Endothelial cell of umbilical vein (primary cell): ENCODE measurements around the gene CD93. TPM values are rescaled to one million over a fixed set of nuclear protein-coding genes. Genes with fewer than 3 reads are reported as not detected.

Experiments used
- BruUV-seq: library from RNA; stranded (reverse); fragments of 400-500 nt; replicated peaks from 2 replicates; lab custom pipeline; 2021; lab: Mats Ljungman, UMichigan
- CTCF ChIA-PET: fragments of 300-600, 350-600 bp; sonication (Branson Sonifier 250); formaldehyde crosslinking; loops from one replicate; lab custom pipeline; 2021; ENCODE audit warnings: antibody characterized with exemption, inconsistent platforms; lab: Charles Lee
- POLR2A ChIA-PET: fragments of 300-600, 350-600 bp; sonication (Branson Sonifier 250); formaldehyde crosslinking; loops from one replicate; lab custom pipeline; 2021; ENCODE audit warnings: antibody characterized with exemption, inconsistent platforms; lab: Charles Lee
- DNase-seq: peaks from one replicate; pipeline ENCODE4 v3.0.0-alpha.2; 2011; ENCODE audit warnings: low read depth, low spot score
- FAIRE-seq: peaks from 2 replicates; lab custom pipeline; 2011; peaks lifted over from hg19 to GRCh38; lab: Jason Lieb, UNC
- H2AFZ ChIP-seq: 2 replicates; pipeline ENCODE4 v1.6.0; 2012; ENCODE audit warnings: low read depth, low read length, control low read depth, inconsistent platforms
- H3K27ac ChIP-seq: 2 replicates; pipeline ENCODE4 v1.5.1; 2011; ENCODE audit warnings: low read depth, mild to moderate bottlenecking, control low read depth, low read length, moderate library complexity; ENCODE audit not compliant: insufficient read depth
- H3K27me3 ChIP-seq, 2 experiments: 2 replicates each; pipeline versions ENCODE4 v1.6.0 to v1.6.1; 2011; ENCODE audit warnings: low read length in 2 of 2, mixed read lengths in 1 of 2; ENCODE audit not compliant: control insufficient read depth in 2 of 2, insufficient read depth in 2 of 2
- H3K36me3 ChIP-seq, 2 experiments: 2 replicates in 1 of 2; 3 replicates in 1 of 2; pipeline ENCODE4 v1.5.1; 2011; ENCODE audit warnings: low read length in 2 of 2, mild to moderate bottlenecking in 1 of 2, moderate library complexity in 1 of 2; ENCODE audit not compliant: control insufficient read depth in 2 of 2, insufficient read depth in 2 of 2; ENCODE audit errors: extremely low read depth in 1 of 2
- H3K4me1 ChIP-seq: 3 replicates; pipeline ENCODE4 v1.5.1; 2011; ENCODE audit warnings: mild to moderate bottlenecking, low read length; ENCODE audit not compliant: control insufficient read depth, insufficient read depth; ENCODE audit errors: extremely low read depth
- H3K4me2 ChIP-seq: 2 replicates; pipeline ENCODE4 v1.6.1; 2011; ENCODE audit warnings: low read length, control low read depth, mixed read lengths; ENCODE audit not compliant: insufficient read depth
- H3K4me3 ChIP-seq, 3 experiments: fragments of 200-600 bp in 1 of 3; sonication (generic), shearing (Covaris generic) in 1 of 3; replicated peaks in 1 of 3; 2 replicates each; pipeline ENCODE4 v1.5.1; 2011 to 2016; ENCODE audit warnings: control low read depth in 3 of 3, low read length in 3 of 3, mild to moderate bottlenecking in 2 of 3, inconsistent platforms in 1 of 3, low read depth in 1 of 3, moderate library complexity in 1 of 3; ENCODE audit not compliant: insufficient read depth in 1 of 3
- H3K79me2 ChIP-seq: 2 replicates; pipeline ENCODE4 v1.6.0; 2012; ENCODE audit warnings: low read length, inconsistent platforms; ENCODE audit not compliant: control insufficient read depth, insufficient read depth
- H3K9ac ChIP-seq: replicated peaks from 2 replicates; pipeline ENCODE3; 2011; ENCODE audit warnings: low read length, control low read depth; ENCODE audit not compliant: insufficient read depth; ENCODE audit errors: extremely low read depth
- H3K9me1 ChIP-seq: replicated peaks from 3 replicates; pipeline ENCODE4 v1.6.0; 2011; ENCODE audit warnings: mild to moderate bottlenecking, low read length; ENCODE audit not compliant: control insufficient read depth, insufficient read depth; ENCODE audit errors: extremely low read depth
- H3K9me3 ChIP-seq: replicated peaks from 2 replicates; pipeline ENCODE4 v1.5.1; 2012; ENCODE audit warnings: low read length, inconsistent platforms; ENCODE audit not compliant: control insufficient read depth, insufficient read depth
- H4K20me1 ChIP-seq: replicated peaks from 2 replicates; pipeline ENCODE3; 2011; ENCODE audit warnings: mild to moderate bottlenecking, low read length; ENCODE audit not compliant: control insufficient read depth, insufficient read depth; ENCODE audit errors: extremely low read depth
- CTCF ChIP-seq, 2 donors: IDR thresholded peaks; 1 replicate in 1 of 2; 2 replicates in 1 of 2; pipeline ENCODE4 v1.5.1; 2011; ENCODE audit warnings: low read length in 2 of 2, mild to moderate bottlenecking in 2 of 2, moderate library complexity in 2 of 2, control low read depth in 1 of 2, inconsistent platforms in 1 of 2, low read depth in 1 of 2; ENCODE audit not compliant: insufficient read depth in 1 of 2; ENCODE audit errors: extremely low read depth in 1 of 2
- EZH2 ChIP-seq: IDR thresholded peaks from 2 replicates; pipeline ENCODE4 v1.6.1; 2012; ENCODE audit warnings: borderline replicate concordance, low read depth, mild to moderate bottlenecking, moderate library complexity, low read length, inconsistent platforms; ENCODE audit not compliant: severe bottlenecking
- FOS ChIP-seq: IDR thresholded peaks from 2 replicates; pipeline ENCODE4 v1.6.1; 2011; ENCODE audit warnings: mild to moderate bottlenecking, low read length, moderate library complexity, borderline replicate concordance; ENCODE audit not compliant: insufficient read depth
- GATA2 ChIP-seq: IDR thresholded peaks from 2 replicates; pipeline ENCODE4 v1.7.0; 2011; ENCODE audit warnings: low read depth, mild to moderate bottlenecking, moderate library complexity, mixed read lengths, low read length; ENCODE audit not compliant: insufficient read length, insufficient read depth
- JUN ChIP-seq: IDR thresholded peaks from 2 replicates; pipeline ENCODE4 v1.6.1; 2011; ENCODE audit warnings: borderline replicate concordance, low read depth; ENCODE audit not compliant: insufficient read length, insufficient read depth
- MAX ChIP-seq: IDR thresholded peaks from 2 replicates; pipeline ENCODE4 v1.6.1; 2011; ENCODE audit not compliant: insufficient read depth, insufficient read length
- MYC ChIP-seq: IDR thresholded peaks from one replicate; pipeline ENCODE4 v1.6.1; 2011; ENCODE audit warnings: mild to moderate bottlenecking, low read depth, low read length
- POLR2A ChIP-seq: IDR thresholded peaks from 2 replicates; pipeline ENCODE4 v1.6.1; 2012; ENCODE audit warnings: low read depth, mild to moderate bottlenecking, control low read depth, low read length
- POLR2AphosphoS5 ChIP-seq: IDR thresholded peaks from 2 replicates; pipeline ENCODE4 v1.6.1; 2012; ENCODE audit warnings: low read depth, mild to moderate bottlenecking, control low read depth, low read length, moderate library complexity; ENCODE audit not compliant: insufficient read depth
- dilution Hi-C: fragments of 300-500 bp; cut with MboI; formaldehyde crosslinking; loops from one replicate; pipeline ENCODE4 v1.15.0; 2019; ENCODE audit warnings: low sequenced_read_pairs; ENCODE audit not compliant: extremely low pct_ligation_motif_present
- intact Hi-C: fragments of 100-400 bp; cut with micrococcal nuclease; formaldehyde crosslinking; loops from one replicate; pipeline ENCODE4 v1.10.0; 2022
- polyA plus RNA-seq, 4 experiments: library from polyadenylated mRNA; depleted of rRNA in 3 of 4; stranded (reverse) in 3 of 4; unstranded in 1 of 4; fragments of >200 nt; gene quantifications; 2 replicates each; pipeline versions ENCODE4 v1.2.1 to v1.2.3, GENCODE V29; 2011 to 2012; ENCODE audit warnings: missing spikeins in 1 of 4
- total RNA-seq: library from RNA; stranded (reverse); gene quantifications from 2 replicates; pipeline ENCODE4 v1.2.3, GENCODE V29; 2021

Gene CD93
- total and polyA plus RNA-seq, 2 donors (not counting 3 experiments of a cell fraction or from before 2014, with no cell fraction given): 180 to 413 TPM

- H3K79me2 ChIP-seq: no peaks in the 10 kb centered on the region
- intact Hi-C loops (no loop called here), dilution Hi-C loops (no loop called here)
- H3K36me3 ChIP-seq: no peaks in the 10 kb centered on the region
- H2AFZ ChIP-seq: no peak overlapping the region
- no peak for FAIRE-seq
- H3K27me3 ChIP-seq: no peaks in the 10 kb centered on the region
- ChIA-PET POLR2A (no interaction called here), CTCF (interaction anchor here (1.2 to 1.4 kb wide), 3 partner anchors 9 to 40 kb away, joined by 3 to 5 read pairs (median 4); no protein-coding TSS in a partner anchor)
- H3K9me1 ChIP-seq: no peaks in the 10 kb centered on the region
- TF ChIP-seq EZH2 (no peak), FOS (no peak)
- no peaks in the 10 kb centered on the region for H3K9me3 ChIP-seq
- H3K4me1 ChIP-seq: no peaks in the 10 kb centered on the region
- H3K9ac ChIP-seq: no peak overlapping the region
- DNase-seq: no peak
- no peaks in the 10 kb centered on the region for H4K20me1 ChIP-seq
- BruUV-seq: no TSS peak
- no peak overlapping the region for H3K4me3 ChIP-seq
- H3K4me2 ChIP-seq: no peak overlapping the region
- H3K27ac ChIP-seq: no peak overlapping the region
These were observed 26.5 kb upstream of the CD93 start for GRCh38 chr20:23112595-23112994.

GRCh38 chr20:23111944-23112342 is 25.8 kb upstream of the CD93 start:
- H3K36me3 ChIP-seq: no peaks in the 10 kb centered on the region
- POLR2A ChIA-PET: no interaction called here
- no peak for TF ChIP-seq MAX
- TF ChIP-seq CTCF (IDR thresholded peaks at IDR 0.05; ENCODE audit: extremely low read depth in 1 of 2, insufficient read depth in 1 of 2, low read depth in 1 of 2, low read length in 2 of 2): no peak
- TF ChIP-seq POLR2A: no peak
- no peak for TF ChIP-seq FOS
- TF ChIP-seq GATA2: no peak
- no peak for TF ChIP-seq POLR2AphosphoS5
- TF ChIP-seq MYC: no peak
- TF ChIP-seq JUN: no peak
- intact Hi-C loops: no loop called here
- no peak overlapping the region for H3K9ac ChIP-seq
- DNase-seq: no peak
- CTCF ChIA-PET: interaction anchor here (1.2 to 1.4 kb wide), 3 partner anchors 9 to 40 kb away, joined by 3 to 5 read pairs (median 4); no protein-coding TSS in a partner anchor
- no peak overlapping the region for H3K27ac ChIP-seq
- BruUV-seq: no TSS peak
- H2AFZ ChIP-seq: no peak overlapping the region
- no peak for FAIRE-seq
- H3K79me2 ChIP-seq: no peaks in the 10 kb centered on the region
- no peak overlapping the region for H3K4me2 ChIP-seq
- no peaks in the 10 kb centered on the region for H4K20me1 ChIP-seq
- dilution Hi-C loops: no loop called here
- H3K9me3 ChIP-seq: no peaks in the 10 kb centered on the region
- no peak overlapping the region for H3K4me3 ChIP-seq
- no peaks in the 10 kb centered on the region for H3K9me1 ChIP-seq
- no peaks in the 10 kb centered on the region for H3K27me3 ChIP-seq
- peaks cover 4% of the 10 kb centered on the region for H3K4me1 ChIP-seq
